ENCODE results near the gene NOXO1. TPM values are rescaled to one million over a fixed set of nuclear protein-coding genes. Genes with fewer than 3 reads are reported as not detected.

NOXO1 gene
- total and polyA plus RNA-seq, 9 of the 15 experiments (the other 6 are each of a cell fraction or from before 2014, with no cell fraction given), result not detected

DNA sequence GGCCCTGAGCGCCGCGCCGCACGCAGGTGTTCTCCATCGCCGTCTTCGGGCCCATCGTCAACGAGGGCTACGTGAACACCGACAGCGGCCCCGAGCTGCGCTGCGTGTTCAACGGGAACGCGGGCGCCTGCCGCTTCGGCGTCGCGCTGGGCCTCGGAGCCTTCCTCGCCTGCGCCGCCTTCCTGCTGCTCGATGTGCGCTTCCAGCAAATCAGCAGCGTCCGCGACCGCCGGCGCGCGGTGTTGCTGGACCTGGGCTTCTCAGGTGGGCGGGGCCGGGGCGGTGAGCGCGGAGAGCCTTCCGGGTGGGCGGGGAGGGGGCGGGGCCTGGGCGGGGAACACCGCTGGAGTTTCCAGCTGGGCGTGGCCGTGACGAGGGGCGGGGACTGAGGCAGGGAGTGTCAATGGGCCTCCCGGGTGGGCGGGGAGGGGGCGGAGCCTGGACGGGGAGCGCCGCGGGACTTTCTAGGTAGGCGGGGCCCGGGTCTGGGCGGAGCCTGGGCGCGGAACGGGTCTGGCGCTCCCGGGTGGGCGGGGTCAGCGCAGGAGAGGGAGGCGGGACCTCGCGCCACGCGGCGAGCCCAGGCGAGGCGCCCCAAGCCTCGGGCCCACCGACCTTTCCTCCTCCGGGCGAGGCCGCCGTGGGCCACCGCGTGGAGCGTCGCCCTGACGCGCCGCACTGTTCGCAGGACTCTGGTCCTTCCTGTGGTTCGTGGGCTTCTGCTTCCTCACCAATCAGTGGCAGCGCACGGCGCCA lies 10.9 kb upstream of the NOXO1 start (continued):
- TF ChIP-seq SIRT6 (IDR thresholded peaks at IDR 0.05; ENCODE audit: low read depth, low read length) (no peak), KAT8 (IDR thresholded peaks at IDR 0.05; ENCODE audit: low read depth) (no peak), ZNF174 (CRISPR knock-in tag; IDR thresholded peaks at IDR 0.05) (no peak), MYC (IDR thresholded peaks at IDR 0.05; ENCODE audit: low read depth, low read length) (peak; percentile 95), MYC (CRISPR knock-in tag; IDR thresholded peaks at IDR 0.05; ENCODE audit: borderline replicate concordance, low read depth) (no peak), ERF (CRISPR knock-in tag; IDR thresholded peaks at IDR 0.05) (peak; percentile 94), EZH2 (IDR thresholded peaks at IDR 0.05; ENCODE audit: borderline replicate concordance, low read depth, low read length) (no peak), SIN3B (IDR thresholded peaks at IDR 0.05; ENCODE audit: low read depth) (peak; percentile 51; the same call in 1 of the 2 replicates)
- TF ChIP-seq, protein P1, sequence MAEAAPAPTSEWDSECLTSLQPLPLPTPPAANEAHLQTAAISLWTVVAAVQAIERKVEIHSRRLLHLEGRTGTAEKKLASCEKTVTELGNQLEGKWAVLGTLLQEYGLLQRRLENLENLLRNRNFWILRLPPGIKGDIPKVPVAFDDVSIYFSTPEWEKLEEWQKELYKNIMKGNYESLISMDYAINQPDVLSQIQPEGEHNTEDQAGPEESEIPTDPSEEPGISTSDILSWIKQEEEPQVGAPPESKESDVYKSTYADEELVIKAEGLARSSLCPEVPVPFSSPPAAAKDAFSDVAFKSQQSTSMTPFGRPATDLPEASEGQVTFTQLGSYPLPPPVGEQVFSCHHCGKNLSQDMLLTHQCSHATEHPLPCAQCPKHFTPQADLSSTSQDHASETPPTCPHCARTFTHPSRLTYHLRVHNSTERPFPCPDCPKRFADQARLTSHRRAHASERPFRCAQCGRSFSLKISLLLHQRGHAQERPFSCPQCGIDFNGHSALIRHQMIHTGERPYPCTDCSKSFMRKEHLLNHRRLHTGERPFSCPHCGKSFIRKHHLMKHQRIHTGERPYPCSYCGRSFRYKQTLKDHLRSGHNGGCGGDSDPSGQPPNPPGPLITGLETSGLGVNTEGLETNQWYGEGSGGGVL (CRISPR knock-in tag; IDR thresholded peaks at IDR 0.05), result no peak
- TF ChIP-seq, protein P2, sequence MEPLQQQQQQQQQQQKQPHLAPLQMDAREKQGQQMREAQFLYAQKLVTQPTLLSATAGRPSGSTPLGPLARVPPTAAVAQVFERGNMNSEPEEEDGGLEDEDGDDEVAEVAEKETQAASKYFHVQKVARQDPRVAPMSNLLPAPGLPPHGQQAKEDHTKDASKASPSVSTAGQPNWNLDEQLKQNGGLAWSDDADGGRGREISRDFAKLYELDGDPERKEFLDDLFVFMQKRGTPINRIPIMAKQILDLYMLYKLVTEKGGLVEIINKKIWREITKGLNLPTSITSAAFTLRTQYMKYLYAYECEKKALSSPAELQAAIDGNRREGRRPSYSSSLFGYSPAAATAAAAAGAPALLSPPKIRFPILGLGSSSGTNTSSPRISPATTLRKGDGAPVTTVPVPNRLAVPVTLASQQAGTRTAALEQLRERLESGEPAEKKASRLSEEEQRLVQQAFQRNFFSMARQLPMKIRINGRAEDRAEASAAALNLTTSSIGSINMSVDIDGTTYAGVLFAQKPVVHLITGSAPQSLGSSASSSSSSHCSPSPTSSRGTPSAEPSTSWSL (CRISPR knock-in tag; IDR thresholded peaks at IDR 0.05; ENCODE audit: borderline replicate concordance), result no peak
- TF ChIP-seq, protein P3, sequence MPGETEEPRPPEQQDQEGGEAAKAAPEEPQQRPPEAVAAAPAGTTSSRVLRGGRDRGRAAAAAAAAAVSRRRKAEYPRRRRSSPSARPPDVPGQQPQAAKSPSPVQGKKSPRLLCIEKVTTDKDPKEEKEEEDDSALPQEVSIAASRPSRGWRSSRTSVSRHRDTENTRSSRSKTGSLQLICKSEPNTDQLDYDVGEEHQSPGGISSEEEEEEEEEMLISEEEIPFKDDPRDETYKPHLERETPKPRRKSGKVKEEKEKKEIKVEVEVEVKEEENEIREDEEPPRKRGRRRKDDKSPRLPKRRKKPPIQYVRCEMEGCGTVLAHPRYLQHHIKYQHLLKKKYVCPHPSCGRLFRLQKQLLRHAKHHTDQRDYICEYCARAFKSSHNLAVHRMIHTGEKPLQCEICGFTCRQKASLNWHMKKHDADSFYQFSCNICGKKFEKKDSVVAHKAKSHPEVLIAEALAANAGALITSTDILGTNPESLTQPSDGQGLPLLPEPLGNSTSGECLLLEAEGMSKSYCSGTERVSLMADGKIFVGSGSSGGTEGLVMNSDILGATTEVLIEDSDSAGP (CRISPR knock-in tag; IDR thresholded peaks at IDR 0.05), result peak; percentile 55; the same call in 1 of the 2 replicates
- TF ChIP-seq, protein P4, sequence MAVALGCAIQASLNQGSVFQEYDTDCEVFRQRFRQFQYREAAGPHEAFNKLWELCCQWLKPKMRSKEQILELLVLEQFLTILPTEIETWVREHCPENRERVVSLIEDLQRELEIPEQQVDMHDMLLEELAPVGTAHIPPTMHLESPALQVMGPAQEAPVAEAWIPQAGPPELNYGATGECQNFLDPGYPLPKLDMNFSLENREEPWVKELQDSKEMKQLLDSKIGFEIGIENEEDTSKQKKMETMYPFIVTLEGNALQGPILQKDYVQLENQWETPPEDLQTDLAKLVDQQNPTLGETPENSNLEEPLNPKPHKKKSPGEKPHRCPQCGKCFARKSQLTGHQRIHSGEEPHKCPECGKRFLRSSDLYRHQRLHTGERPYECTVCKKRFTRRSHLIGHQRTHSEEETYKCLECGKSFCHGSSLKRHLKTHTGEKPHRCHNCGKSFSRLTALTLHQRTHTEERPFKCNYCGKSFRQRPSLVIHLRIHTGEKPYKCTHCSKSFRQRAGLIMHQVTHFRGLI (CRISPR knock-in tag; IDR thresholded peaks at IDR 0.05), result no peak
- TF ChIP-seq, protein P5, sequence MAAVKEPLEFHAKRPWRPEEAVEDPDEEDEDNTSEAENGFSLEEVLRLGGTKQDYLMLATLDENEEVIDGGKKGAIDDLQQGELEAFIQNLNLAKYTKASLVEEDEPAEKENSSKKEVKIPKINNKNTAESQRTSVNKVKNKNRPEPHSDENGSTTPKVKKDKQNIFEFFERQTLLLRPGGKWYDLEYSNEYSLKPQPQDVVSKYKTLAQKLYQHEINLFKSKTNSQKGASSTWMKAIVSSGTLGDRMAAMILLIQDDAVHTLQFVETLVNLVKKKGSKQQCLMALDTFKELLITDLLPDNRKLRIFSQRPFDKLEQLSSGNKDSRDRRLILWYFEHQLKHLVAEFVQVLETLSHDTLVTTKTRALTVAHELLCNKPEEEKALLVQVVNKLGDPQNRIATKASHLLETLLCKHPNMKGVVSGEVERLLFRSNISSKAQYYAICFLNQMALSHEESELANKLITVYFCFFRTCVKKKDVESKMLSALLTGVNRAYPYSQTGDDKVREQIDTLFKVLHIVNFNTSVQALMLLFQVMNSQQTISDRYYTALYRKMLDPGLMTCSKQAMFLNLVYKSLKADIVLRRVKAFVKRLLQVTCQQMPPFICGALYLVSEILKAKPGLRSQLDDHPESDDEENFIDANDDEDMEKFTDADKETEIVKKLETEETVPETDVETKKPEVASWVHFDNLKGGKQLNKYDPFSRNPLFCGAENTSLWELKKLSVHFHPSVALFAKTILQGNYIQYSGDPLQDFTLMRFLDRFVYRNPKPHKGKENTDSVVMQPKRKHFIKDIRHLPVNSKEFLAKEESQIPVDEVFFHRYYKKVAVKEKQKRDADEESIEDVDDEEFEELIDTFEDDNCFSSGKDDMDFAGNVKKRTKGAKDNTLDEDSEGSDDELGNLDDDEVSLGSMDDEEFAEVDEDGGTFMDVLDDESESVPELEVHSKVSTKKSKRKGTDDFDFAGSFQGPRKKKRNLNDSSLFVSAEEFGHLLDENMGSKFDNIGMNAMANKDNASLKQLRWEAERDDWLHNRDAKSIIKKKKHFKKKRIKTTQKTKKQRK (IDR thresholded peaks at IDR 0.05; ENCODE audit: borderline replicate concordance, low read depth, low read length), result no peak
- TF ChIP-seq, protein P6, sequence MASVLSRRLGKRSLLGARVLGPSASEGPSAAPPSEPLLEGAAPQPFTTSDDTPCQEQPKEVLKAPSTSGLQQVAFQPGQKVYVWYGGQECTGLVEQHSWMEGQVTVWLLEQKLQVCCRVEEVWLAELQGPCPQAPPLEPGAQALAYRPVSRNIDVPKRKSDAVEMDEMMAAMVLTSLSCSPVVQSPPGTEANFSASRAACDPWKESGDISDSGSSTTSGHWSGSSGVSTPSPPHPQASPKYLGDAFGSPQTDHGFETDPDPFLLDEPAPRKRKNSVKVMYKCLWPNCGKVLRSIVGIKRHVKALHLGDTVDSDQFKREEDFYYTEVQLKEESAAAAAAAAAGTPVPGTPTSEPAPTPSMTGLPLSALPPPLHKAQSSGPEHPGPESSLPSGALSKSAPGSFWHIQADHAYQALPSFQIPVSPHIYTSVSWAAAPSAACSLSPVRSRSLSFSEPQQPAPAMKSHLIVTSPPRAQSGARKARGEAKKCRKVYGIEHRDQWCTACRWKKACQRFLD (CRISPR knock-in tag; IDR thresholded peaks at IDR 0.05), result 0 out of 2 replicates have a peak, but pooled peaks have one; percentile 12

Data from K562 (cell line).